Activated CD4-positive, alpha-beta T cell treated with anti-CD3 and anti-CD28 coated beads for 4 hours (primary cell): ENCODE measurements around the gene GAK.
A peak's percentile ranks its signal among the peaks of the same experiment; 100 is the strongest.
"Not testable (repeated sequence)": the region's sequence is repeated elsewhere in the genome, so short reads cannot be mapped to it uniquely, and the experiment has no call there.

Experiments used
- DNase-seq, 2 donors: peaks; one replicate each; pipeline ENCODE4 v3.0.0-alpha.2; 2020

The GAK gene

DNA sequence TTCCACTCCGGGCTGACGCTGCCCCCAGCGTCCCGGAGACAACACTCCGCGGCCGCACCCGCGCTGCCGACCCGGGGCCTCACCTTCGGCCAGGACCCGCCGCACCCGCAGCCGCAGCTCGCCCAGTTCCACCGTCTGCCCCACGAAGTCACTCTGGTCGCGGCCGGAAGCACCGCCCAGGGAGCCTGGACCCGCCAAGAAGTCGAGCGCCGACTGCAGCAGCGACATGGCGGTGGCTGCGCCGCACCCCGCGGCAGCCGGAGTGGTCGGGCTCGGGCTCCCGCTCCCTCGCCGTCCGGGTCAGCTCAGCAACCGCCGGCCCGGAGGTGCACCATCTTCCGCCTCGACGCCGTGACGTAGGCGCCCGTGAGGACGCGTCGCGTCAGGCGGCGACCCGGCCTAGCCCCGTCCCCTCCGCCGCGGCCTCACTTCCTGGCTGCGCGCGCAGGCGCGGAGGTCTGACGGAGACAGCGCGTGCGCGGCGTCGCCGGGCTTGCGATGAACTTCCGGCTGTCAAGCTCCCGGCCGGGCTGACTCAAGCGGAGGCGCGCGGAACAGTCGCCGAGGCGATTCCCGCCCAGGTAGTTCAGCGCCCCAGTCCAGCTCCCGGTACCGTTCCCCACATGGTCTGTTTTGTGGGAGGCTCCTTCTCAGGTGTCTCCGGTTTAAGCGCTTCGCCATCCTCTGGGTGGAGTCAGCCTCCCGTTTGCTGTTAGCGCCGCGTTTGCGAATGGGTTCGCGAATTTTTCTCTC is at the start of gene GAK, which contains the start of gene TMEM175:
Gene GAK, minus strand, starts transcription at position 357 of the 753 bp plus-strand sequence. Its CDS starts 129 bp downstream, at position 228.
Gene TMEM175, plus strand, starts transcription at position 501 of the 753 bp plus-strand sequence. CDS start 15,280 bp downstream, outside the sequence.
- DNase-seq, result peak; percentile 94

DNA sequence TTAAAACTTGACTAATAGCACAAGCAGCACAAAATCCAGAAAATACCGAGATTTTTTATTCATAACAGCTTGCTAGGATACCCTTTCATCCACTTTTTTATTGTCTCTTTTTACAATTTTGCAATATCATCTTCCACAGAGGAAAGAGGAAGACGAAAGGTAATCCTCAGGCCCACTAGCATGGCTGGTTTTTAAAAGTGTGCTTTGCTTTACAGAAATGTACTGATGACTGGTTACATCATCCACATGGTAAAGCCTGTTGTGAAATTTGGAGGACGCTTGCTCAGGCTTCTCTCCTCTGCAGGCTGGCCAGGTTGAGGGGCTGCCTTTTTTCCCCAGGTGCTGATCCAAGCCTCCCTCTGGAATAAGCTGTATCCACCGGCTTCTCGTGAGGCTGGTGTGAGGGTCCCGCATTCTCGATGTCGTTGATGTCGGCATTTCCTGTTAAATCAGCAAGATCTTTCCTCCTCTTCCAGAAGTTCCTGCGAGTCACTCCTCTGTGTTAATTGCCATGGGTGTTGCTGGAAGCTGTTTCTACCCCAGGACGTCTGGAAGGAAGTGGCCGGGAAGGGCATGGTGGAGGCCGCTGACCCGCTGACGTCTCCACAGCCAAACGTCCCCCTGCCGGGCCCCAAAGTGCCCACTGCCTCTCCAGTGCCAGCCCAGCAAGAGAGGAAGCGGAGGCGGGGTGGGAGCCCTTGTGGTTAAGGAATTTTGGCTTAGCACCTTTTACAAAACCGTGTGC is 47.0 kb upstream of the GAK start:
- DNase-seq, result no peak

DNA sequence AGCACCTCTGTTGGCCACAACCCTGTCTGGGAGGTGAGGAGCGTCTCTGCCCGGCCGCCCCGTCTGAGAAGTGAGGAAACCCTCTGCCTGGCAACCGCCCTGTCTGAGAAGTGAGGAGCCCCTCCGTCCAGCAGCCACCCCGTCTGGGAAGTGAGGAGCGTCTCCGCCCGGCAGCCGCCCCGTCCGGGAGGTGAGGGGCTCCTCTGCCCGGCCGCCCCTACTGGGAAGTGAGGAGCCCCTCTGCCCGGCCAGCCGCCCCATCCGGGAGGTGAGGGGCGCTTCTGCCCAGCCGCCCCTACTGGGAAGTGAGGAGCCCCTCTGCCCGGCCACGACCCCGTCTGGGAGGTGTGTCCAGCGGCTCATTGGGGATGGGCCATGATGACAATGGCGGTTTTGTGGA is 43.9 kb upstream of the GAK start:
- DNase-seq, result not testable (repeated sequence)

DNA sequence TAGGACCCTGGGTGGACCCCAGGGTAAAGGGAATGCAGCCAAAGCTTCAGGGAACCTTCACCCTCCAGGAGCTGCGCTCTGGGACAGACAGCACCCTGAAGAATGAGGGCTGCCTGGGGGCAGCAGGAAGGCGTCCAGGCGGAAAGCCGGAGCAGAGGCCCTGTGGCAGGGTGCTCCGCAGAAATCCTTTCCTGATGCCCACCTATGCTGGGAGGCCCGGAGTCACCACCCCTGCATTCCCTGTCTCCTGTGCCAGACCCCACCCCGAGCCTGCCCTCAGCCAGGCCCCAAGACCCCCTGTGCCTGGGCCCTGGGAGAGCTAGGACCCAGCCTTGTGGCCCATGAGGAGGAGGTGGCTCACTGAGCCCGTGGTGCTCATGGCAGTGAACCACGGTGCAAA is 42.6 kb upstream of the GAK start:
- no peak for DNase-seq

DNA sequence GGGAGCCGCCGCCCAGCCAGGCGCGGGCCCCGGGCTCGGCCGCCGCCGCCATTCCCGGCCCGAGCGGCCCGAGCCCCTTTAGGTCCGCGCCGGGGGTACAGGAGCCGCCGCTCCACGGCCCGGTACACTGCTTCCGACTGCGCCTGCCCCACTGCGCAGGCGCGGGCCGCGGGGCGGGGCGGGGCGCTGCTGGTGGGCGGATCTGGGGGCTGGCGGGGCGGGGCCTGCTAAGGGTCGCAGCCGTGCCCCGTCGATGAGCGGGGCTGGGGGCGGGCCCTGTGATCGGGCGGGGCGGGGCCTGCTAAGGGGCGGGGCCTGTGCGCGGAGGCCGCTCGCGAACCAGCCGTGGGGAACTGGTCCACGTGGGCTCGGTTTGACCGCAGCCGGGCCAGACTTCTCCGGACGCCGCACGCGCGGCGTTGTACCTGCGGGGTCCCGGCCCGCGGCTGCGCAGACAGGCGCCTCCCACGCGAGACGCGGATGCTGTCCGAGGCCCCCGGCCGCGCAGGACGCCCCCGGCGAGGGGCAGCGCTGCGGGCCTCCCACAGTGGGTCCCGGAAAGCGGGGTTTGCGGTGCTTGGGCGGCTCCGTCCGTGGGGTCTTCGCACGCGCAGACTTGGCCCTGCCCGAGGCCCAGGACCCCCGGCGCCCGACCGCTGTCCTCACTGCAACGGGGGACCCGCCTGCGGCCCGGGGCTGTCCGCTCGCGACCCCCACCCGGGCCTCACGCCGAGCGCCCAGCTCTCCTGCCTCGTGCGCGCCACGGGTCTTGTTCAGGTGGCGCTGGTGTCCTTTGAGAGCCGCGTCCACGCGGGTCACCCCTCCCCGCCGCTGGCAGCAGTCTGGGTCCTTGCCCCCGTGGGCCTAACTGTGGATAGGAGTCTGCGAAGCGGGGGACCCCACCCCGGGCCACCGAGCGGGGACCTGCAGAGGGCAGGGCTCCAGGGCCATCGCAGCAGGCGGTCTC is 41.6 kb upstream of the GAK start, which contains the start of gene DGKQ:
Gene DGKQ, minus strand, starts transcription at position 139 of the 967 bp plus-strand sequence. Its CDS starts 87 bp downstream, at position 52.
- DNase-seq, result peak; percentile 87 to 89

DNA sequence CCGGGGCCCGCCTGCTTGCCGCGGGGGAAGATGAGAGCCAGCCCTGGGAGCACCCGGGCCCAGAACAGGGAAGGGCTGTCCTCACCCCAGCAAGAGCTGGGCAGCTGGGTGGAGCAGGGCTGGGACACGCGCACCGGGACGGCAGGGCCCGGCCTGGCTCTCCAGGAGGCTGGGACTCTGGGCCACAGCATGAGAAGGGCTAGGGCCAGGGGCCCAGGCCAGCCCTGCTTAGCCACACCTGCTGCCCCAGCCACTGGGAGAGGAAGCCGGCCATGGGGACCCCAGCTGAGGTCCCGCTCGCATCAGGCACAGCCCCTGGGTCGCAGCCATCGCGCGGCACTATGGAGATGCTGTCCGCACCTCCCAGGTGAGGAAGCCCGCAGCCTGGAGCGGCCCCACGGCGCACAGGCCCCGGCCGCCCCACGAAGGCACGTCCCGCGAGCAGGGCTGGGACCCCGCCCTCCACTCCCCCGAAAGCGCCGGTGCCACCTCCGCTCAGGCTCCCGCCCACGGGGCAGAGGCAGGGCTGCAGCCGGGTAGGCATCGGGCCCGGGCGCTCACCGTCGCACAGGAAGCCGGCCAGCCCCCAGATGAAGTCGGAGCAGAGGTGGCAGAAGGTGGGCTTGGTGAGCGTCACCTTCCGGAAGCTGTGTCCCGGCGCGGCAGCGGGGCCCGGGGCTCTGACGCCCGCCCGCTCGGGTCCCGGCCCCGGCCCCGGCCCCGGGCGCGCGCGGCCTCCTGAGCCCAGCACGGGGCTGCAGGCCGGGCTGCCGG is 40.7 kb upstream of the GAK start:
- peak; percentile 73 to 82 for DNase-seq

DNA sequence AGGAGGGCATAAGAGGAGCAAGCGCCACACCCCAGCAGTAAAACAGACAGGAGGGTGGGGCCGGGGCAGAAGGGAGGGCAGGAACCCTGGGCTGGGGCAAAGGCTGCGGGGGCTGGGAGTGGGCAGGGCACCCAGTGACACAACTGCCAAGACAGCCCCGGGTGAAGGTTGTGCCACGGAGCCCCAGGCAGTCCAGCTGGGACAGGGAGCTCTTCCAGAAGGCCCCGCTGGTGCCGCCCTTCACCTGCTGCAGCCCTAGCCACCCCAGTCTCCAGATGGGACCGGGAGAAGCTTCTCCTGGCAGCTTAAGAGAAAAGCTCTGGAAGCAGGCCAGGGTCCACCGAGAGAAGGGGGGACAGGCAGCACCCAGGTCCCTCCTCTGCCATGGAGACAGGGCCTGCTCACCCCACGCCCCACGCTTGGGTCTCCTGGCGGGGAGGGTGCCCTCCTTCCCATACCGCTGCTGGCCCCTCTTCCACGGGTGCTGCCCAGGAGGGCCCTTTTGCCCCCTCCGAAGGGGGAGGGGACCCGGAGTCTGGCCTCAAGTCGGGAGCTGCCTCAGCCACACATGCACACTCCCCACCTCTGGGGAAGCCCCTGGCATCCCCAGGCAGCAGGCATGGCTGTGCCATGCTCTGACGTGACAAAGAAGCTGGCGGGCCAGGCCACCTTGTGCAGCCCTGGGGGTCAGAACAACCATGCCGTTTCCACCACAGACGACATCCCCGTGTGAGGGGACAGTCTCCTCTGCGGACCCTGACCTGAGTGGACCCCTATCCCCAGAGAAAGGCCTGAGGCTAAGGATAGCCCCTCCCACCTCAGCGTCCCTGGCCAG is 39.8 kb upstream of the GAK start:
- DNase-seq, result no peak

DNA sequence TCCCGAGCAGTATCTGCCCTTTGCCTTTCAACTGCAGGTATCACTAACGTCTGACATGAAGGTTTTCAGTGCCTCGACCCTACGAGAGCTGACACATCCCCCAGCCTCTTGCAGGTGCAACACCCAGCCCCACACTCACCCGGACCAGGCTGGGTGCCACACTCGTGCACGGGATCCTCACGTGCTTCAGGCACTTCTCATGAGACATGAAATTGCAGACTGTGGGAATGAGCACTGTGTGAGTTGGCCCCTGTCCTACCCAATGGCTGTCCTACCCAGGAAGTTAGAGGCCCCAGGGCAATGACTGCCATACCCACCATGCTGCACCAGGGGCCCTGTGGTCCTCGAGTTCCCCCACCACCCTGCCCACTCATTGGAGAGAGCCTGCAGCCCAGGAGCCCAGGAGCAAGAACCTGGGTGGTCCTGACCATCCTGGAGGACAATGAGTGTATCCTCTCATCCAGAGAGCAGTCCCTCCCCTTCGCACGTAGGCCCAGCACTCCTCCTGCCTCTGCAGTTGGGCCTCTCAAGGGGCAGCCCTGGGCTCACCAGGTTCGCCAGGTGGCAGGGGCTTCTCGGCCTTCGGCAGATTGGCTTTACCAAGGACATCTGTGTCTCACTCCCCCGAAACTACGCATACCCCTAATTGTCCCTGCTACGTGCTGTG is 38.9 kb upstream of the GAK start:
- DNase-seq, result no peak

DNA sequence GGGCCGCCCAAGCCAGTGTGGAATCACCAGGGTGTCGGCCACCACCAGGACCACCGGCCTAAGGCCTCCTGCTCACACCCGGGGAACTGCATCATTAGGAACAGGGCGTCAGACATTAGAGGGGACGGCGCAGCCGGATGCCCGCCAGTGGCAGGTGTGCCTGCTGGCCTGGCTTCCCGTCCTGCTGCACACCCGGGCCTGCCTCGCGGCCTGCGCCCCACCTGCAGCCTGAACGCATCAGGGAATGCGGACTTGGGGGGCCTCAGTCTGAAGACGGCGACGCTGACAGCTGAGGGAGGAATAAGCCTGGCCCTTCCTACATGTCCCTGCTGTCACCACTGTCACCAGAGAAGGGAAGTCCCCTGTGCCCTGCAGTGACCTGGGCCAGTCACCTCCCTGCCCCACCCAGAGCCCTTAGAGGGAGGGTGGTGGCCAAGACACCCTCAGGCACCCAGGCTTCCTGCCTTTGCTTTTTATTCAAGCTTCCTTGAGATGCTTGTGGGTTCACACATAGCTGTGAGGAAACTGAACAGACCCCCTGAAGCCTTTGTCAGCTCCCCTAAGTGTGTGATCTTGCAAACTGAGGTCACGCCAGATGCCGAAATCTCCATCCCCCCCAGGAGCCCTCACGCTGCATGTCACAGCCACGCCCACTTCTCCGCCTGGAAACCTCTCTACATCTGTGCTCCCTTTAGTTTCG is 38.1 kb upstream of the GAK start:
- DNase-seq, result no peak

DNA sequence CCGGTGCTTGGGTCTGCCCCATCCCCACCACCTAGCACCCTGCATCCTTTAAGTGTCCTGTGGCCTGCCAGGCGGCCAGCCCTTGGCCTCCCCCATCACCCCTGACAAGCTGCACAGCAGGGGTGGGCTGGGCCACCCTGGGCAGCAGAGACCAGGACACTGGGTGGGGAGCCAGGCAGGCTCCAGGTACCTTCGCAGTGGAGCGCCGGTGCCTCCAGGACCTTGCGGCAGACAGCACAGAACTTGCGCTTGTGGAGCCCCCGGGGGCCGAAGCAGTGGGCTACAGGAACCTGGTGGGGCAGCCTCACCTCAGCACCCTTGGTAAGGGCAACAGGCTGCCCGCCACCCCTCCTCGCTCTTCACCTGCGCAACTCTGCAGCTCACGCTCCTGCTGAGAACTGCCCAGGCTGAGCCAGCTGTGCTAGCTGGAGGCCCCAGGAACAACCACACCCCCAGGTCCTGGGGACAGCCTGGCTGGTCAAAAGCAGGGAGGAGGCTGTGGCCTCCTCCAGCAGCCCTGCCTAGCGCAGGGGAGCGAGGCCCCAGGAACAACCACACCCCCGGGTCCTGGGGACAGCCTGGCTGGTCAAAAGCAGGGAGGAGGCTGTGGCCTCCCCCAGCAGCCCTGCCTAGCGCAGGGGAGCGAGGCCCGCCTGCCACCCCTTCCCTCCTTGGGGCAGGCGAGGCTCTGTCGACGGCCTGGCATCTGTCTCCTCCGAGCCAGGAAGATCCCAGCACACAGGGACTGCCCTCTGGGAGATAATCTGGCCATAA is 36.7 kb upstream of the GAK start:
- DNase-seq, result no peak

DNA sequence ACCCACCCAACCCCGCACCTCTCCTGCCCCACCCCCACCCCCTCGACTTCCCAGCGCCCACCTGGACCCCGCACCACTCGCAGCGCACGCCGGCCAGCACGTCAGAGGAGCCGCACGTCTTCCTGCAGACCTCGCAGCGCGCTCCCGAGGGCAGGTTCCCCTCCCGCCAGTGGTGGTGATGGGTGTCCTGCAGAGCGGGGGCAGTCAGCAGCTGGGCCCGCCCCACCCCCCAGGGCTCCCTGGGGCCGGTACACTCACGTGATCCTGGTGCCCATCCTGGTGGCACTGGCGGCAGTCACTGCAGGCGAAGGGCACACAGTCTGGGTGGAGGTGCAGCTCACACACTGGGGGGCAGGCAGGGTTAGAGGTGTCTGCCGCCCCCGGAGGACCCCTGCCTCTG is 36.1 kb upstream of the GAK start:
- DNase-seq, result no peak

DNA sequence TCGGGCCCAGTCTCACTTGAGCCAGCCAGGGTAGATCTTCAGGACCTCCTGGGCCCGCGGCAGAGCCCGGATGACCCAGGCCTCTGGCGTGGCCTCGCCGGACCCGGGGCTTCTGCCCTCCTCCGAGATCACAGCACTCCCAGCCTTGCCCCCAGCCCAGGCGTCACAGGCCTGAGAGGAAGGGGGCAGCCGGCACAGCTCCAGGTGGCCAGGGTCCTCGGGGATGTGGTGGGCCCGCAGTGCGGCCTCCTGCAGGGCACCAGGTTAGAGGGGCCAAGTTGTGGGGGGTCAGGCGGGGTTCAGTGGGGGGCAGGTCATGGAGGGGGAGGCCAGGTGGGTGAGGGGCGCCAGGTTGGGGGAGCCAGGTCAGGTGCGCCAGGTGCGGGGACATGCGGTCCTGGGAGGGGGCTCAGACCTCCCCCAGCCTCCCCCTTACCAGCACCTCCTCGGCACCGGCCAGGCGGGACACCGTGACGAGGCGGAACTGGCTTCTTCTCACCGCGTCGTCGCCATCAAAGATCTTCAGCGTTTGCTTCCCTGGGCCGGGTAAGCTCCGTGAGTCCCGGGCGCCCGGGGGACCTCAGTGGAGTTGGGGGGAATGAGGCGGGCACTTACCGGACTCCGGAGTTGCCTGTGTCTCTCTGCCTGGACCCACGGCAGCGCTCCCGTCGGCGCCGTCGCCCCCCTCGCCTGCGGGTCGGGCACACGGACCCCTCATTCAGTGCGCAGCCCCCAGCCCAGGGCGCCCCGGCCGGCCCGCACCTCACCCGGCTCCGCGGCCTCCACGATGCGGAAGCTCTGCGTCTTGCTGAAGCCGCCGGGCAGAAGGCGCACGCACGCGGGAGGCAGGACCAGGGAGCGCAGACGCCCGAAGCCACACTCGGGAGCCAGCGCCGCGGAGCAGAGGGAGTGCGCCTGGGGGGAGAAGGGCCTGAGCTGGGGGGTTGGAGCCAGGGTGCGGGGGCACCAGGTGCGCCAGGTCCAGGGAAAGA is 35.3 kb upstream of the GAK start:
- no peak for DNase-seq

DNA sequence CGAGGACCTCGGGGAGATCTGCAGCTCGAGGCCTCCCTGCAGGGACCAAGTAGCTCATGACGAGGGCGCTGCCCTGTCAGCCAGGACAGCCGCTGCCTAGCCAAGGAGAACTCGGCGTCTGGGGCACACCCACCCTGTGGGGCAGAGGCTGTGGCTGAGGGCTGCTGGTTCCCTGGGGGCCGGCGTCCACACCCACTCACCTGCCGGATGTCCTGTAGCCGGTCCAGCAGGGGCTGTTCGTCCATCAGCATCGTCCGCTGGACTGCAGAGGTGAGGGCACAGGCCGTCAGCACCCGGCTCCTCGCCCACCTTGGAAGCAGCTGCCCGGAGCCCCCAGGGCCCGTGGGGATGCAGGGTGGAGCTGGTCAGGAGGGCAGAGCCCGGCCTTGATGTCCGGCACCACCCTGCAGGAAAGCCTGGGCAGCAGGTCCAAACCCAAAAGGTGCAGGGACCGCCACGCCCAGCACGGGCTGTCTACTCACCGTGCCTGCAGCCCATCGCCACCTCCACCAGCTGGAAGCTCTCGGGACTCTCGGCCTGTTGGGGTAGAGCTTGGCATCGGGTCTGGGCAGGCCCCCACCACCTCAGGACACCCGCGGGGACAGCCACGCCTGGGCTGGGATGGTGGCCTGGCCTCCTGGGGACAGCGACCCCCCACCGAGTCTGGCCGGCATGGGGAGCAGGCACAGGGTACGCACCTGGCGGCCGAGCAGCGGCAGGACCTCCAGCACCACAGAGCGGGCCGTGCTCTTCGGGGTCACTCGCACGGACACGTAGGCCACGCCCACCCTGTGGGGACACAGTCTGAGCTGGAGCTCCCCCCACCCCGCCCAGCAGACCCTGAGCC is 34.4 kb upstream of the GAK start:
- no peak for DNase-seq

DNA sequence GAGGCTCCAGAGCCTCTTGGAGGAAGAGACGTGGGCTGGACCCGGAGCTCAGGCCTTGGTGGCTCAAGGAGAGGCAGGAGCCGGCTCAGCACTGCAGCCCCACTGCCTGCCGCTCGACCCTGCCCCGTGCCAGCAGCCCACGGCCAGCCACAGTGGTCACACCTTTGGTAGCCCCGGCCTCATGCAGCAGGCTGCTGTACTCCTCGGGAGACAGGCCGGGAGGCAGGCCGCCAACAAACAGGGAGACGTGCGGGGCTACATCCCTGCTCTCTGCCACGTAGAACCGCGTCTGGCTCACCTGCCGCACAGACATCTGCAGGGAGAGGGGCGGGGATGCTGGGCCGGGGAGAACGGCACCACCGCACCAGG is 33.6 kb upstream of the GAK start:
- no peak for DNase-seq

DNA sequence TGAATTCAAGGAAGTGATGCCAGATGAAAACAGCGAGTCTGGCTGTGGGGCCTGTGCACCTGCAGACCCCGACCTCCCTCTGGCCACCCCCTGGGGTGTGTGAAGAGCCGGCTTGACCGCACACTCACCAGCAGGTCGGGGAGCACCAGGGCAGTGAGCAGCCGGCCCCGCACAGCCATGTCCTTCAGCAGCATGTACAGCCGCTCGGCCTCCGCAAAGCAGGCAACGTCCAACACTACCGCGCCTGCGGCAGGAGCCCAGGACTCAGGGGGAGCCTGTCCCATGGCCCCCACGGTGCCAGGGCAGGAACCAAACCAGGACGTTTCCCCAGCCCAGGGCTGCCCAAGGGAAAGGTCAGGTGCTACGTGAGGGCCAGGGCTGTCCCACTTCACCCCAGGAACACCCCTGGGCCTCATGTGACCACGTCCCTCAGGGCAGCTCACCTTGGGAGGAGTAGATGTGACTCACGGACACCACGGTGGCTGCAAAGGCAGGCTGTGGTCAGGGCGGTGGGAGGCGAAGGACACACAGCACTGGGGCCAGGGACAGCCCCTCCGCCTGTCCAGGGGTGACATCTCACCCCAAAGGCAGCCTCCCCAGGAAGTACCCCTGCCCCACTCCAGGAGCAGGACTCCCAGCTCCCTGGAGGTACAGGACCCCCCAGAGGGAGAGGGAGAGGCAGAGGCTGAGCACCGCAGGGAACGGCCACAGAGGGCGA is 33.1 kb upstream of the GAK start:
- DNase-seq, result no peak

DNA sequence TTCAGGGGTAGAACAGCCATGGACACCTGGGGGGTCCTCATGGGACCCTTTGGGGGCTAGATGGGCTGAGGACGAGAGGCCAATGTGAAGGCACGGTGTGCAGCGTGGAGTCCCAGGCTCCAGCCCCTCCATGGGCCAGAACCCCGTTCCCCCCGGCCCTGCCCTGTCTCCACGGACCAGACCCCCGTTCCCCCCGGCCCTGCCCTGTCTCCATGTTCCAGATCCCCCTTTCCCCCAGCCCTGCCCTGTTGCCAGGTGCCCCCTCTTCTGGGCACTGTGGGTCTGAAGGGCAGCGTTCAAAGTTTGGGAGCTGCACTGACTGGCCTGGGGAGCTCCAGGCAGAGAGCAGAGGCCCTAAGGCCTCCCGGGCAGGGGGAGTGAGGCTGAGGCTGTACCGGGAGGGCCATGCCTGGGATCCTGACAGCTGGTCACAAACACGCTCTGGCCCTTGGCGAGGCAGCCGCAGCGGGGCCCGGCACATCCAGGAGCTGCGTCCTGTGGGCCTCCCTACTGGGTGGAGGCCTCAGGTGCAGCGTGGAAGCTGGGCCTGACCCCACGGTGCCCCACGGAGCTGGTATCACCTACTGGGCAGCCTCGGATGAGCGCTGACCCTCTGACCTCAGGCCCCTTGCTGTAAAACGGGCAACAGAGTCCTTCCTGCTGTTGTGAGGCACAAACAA is 32.4 kb upstream of the GAK start:
- no peak for DNase-seq
